H4 (cell line): Measurements from ENCODE around the gene SPECC1. TPM values are rescaled to one million over a fixed set of nuclear protein-coding genes. Genes with fewer than 3 reads are reported as not detected.
"Not testable (repeated sequence)": the region's sequence is repeated elsewhere in the genome, so short reads cannot be mapped to it uniquely, and the experiment has no call there.

Experiments used
- DNase-seq: peaks from one replicate; pipeline ENCODE4 v3.0.0-alpha.2; 2015; ENCODE audit warnings: low spot score
- total RNA-seq: library from RNA; depleted of rRNA; stranded (reverse); fragments of >200 nt; shearing (Covaris generic); gene quantifications from 2 replicates; pipeline ENCODE4 v1.2.3, GENCODE V29; 2014

The SPECC1 gene
- total RNA-seq, 1 experiment from 2014 or later, result 38.5 TPM

DNA sequence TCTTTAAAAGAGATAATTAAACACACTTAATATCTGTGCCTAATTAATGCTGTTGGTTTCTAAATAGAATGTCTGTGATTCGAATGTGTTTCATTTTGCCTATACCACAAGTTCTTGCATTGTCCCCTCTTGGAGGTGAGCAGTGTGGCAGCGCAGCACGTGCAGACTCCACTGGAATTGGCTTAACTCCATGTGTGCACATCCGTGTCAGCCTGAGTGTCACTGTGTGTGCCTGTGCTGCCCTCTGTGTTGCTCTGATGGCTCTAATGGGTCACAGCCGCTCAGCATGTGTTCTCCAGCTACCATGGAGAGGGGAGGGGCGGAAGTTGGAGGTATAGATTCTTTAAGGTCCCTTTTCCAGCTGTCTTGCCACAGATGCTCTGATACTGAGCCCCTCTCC, 226.6 kb downstream of the SPECC1 start:
- no peak for DNase-seq

DNA sequence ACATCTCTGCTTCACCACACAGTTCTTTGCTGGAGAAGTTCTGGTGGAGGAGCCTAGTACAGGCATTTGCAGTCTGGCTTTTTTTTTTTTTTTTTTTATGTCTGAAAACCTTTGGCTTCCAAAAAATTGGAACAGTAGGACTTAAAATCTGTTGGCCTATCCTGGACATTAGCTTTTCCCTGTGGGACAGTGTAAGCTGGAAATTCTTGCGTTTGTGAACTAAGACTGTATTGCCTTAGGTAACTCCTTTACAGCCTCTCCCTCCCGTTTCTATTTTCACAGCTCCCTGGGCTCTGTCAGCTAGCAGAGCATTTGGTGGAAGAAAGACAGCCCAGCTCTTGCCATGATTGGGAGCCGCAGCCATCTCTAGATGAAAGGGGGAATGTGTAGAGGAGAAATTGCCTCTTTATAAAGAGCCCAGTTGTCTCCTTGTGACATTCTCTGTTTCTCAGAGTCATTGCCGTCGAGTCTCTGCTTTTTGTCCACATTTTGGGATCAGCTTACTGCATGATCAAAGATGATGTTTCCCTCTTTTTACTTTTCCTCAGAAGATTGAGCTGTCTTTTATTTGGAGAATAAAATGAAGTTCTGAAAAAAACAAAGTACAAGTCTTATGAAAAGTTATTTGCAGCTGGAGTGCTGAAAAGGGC, 227.5 kb downstream of the SPECC1 start:
- DNase-seq, result no peak

DNA sequence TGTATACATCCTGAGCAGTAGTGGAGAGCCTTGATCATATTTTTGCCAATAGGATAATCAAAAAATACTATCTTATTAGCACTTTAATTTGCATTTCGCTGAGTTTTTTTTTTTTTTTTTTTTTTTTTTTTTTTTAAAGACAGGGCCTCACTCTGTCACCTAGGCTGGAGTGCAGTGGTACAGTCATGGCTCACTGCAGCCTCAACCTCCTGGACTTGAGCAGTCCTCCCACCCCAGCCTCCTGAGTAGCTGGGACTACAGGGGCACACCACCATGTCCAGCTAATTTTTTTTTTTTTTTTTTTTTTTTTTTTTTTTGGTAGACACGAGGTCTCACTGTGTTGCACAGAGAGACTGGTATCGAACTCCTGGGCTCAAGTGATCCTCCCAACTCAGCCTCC, 230.6 kb downstream of the SPECC1 start:
- DNase-seq, result not testable (repeated sequence)

DNA sequence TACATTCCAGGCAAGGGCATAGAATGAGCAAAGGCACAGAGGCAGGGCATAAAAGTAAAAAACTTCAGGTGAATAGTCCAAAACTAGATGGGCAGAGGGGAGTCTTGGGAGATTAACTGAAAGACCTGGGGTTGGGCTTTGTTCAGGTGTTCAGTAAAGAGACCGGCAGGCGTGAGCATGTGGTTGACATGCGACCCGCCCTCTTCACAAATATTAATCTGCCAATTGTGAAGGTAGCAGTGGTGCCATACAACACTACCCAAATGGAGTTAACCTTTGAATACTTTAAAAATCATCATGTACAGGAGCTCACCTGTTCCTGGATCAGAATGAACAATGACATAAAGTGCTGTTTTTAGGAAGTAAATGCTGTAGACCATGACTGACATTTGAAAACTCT, 232.7 kb downstream of the SPECC1 start:
- DNase-seq, result no peak

DNA sequence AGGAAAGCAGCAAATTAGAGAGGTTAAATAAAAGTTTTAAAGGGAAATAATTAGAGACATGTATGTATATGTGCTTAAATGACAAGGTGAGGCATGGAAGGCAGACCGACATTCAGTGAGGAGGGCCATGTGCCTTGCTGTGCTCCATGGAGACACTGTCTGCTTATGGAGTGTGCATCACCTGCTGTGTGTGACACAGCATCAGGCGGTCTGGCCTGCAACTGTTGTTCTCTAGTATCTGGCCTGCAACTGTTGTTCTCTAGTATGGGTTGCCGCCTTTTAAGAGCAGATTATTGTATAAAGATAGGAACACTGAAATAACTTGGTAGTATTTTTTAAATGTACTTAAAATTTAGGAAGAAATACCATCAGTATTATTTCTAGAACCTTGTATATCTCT, 233.1 kb downstream of the SPECC1 start:
- DNase-seq, result no peak

DNA sequence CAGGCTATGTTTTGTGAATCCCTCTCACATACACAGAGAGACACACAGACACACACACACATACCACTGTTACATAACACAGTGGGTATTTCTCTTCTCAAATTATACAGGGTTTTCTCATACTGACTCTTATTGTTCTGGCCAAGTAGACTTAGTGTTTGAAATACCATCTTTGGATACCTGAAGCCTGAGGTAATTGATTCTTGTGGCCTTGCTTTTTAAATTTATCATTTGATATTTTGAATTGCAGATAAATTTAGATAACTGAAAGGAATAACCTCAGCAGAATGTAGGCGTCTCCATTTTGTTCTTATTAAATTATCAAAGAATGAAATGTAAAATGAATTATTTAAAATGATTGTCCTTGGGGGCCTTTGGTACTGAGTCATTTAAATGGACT, 234.4 kb downstream of the SPECC1 start:
- DNase-seq, result no peak

DNA sequence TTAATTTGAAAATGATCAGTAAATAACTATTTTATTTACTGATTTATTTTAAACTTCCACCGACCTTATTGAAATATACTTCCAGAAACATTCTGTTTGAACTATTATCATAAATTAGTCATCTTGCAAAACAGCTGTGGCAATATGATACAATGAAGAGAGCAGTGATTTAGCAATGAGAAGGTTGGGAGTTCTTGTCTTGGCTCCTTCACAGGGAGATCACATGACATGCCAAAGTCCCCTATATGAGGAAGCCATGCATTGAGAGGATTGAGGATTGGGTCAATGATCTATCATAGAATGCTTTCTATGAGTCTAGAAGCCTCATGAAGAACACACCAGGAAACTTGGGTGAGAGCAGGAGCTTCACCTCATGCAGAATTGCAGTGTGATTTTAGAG, 235.5 kb downstream of the SPECC1 start:
- DNase-seq, result no peak

DNA sequence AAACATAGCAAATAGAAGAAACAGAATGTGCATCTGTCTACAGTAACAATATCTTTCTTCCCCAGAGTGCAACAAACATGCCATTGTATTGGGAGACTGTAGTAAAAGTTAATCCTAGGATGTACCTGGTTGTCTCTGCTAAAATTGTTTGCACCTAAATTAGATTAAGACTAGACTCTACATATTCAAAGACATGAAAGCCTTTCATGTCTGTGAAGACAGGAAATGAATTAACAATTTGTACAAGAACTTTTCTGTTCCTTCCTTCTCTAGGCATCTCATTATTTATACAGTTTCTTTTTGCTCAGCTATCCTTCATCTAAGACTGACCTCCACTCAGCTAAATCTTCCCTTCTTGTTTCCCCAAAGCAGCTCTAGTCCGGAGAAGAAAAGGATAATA, 237.5 kb downstream of the SPECC1 start:
- no peak for DNase-seq

DNA sequence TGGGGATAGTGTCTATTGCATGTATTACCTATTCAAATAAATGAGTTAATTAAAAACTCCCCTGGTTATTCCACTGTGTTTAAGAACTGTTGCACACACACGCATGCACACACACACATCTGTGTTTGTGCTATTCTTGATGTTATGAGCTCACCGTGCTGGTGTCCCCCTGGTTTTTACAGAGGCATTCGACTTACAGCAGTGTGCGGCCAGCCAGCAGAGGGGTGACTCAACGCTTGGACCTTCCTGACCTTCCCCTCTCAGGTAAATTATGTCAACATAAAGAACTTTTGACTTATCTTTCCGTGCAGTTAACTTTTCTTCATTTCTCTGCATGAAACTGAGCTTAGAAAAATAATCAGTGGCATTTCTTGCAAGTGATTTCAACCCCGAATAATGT, 244.2 kb downstream of the SPECC1 start:
- DNase-seq, result no peak

DNA sequence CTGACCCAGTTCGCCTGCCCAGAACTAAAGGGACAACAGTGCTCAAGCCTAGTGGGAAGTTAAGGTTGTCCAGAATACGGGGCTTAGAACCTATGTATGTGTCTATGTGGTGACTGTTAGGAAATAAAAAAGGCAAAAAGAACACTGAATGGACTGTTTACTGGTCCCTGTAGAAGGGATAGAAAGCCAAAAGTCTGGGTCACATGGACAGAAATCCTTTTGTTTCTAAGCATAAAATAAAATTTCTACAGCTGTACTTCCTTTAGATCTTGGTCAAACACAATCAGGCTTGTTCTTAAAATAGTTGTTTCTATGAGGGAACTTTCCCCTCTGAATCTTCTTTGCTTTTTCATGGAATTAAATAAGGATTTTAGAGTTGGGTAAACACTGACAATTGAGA, 245.4 kb downstream of the SPECC1 start:
- DNase-seq, result no peak

DNA sequence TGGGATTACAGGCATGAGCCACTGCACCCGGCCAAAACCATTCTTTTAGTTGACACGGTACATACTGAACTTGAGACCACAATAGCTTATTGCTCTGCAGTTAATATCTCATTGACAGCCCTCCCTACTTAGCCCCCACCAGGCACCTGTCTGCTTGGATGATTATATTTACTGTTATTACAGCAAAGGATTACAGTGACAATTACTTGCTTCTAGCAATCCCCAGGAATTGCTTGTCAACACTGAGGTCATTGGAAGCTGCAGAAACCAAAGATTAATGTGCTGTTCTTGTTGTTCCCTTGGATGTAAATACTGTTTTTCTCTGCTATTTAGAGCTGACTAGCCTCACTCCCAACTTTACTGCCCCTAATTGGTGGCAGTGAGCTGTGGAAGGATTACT, 247.0 kb downstream of the SPECC1 start:
- DNase-seq, result no peak

DNA sequence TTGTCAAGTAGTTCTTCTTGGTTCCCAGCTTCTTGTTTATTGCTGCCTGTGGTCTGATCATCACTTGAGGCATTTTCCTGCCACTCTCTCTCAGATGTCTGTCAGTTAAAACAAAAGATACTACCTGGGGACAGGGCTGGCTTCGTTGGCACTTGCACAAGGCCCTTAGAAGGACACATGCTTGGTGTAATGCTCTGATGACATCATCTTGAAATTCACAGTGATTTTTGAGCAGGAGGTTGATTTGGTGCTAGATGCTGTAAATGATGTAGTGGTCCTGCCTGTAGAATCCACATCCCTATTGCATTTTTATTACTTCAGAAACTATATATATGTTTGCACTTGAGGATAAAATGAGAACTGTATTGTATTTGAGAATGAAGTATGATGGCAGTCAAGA, 247.8 kb downstream of the SPECC1 start:
- DNase-seq, result no peak

DNA sequence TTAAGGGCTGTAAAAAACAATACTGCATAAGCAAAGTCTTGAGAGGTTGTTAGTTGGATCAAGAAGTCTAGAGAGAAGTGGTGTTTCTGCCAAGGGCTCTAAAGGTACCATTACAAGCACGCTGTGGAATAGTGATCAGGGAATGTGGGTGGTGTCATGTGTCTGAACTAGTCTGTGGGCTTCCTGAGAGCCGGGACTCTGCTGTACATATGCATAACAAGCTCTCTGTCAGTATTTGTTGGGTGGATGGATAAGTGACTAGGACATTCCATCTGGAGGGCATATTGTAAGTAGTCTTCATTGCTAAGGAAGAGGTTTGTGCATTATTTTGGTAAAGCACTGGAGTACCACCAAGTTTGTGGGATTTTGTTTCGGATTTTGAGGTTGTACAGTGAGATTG, 248.6 kb downstream of the SPECC1 start:
- DNase-seq, result no peak

DNA sequence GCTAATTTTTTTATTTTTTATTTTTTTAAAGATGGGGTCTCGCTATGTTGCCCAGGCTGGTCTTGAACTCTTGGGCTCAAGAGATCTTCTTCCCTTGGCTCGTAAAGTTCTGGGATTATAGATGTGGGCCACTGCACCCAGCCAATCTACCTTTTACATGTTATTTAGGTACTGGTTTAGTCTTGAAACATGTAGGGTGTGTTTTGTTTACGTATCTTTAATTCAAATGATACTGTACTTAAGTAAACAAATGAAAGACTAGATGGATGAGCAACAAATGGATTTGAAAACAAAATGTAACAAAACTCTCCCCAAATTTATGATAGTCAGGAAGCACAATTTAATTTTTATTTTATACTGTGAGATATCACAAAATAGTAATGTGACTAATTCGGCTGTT, 250.5 kb downstream of the SPECC1 start:
- DNase-seq, result no peak

DNA sequence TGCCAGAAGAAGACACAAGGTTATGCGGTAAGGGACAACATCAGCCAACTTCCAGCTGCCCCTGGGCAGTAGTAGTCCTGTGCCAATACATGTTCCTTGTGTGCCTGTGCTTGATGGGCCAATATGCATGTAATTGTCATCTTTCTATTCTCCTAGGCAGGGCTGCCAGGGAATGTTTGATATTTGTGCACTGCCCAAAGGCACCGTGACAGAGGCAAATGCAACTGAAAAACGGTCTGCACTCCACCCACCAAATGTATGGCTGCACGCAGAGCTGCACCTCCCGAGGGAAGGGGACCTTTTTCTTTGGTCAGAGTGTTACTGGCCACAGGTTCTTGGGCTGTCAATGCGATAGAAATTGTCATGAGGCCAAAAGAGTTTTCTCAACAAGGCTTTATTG, 251.1 kb downstream of the SPECC1 start:
- DNase-seq, result no peak

DNA sequence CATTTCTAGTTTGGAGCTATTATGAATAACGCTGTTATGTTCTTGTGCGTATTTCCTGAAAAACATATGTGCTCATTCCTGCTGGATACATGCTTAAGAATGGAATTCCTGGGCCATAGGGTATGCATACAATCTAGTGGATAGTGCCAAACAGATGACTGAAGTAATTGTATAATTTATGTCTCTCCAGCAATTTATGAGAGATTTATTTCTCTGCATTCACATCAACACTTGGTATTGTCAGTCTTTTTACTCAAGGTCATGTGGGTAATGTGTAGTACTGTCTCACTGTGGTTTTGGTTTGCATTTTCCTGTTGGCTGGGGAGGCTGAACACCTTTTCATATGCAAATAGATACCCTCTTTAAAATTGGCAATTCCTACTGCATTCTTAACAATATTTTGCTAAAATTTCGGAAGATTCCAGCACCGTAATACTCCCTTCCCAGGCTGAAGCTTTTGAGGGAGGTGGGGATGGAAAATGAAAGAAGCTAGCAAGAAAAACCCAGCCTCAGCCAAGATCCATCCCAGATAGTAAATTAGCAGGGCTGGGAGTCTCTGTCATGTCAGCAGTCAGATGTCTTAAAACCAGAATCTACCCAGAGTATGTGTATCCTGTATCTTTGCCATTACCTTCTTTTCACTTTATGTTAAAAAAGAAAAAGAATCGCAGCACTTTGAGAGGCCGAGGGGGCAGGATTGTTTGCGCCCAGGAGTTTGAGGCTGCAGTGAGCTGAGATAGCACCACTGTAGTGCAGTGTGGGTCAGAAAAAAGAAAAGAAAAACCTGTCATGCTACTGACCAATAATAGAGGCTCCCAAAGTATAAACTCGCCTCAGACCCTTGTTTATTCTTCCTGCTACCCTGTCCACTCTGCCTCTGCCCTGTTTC, 253.3 kb downstream of the SPECC1 start:
- no peak for DNase-seq

DNA sequence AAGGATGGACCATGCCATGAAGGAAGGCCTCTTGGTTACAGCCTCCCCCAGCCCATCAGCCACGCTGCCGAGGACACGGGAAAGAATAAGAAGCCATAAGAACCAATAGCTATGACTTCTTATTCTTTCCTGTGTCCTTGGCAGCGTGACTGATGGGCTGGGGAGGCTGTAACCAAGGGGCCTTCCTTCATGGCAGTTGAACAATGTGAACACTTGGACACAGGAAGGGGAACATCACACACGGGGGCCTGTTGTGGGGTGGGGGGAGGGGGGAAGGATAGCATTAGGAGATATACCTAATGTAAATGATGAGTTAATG, 253.9 kb downstream of the SPECC1 start:
- not testable (repeated sequence) for DNase-seq

DNA sequence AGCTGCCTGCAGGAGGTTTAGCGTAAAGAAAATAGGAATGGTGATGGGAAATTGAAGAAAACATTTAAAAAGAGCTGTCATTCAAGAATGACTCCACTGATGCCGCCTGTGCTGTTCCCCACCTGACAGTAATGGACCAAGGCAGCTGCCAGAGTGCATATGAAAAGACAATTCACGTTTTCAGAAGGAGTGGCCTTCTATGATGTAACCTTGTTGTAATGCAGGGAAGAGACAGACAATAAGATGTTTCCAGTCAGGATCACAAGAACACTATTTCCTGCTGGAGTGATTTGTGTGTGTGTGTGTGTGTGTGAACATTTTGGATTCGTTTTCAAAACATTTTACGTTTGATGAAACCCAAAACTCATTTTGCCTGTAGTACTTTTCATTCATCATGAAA, 254.4 kb downstream of the SPECC1 start:
- DNase-seq, result no peak

DNA sequence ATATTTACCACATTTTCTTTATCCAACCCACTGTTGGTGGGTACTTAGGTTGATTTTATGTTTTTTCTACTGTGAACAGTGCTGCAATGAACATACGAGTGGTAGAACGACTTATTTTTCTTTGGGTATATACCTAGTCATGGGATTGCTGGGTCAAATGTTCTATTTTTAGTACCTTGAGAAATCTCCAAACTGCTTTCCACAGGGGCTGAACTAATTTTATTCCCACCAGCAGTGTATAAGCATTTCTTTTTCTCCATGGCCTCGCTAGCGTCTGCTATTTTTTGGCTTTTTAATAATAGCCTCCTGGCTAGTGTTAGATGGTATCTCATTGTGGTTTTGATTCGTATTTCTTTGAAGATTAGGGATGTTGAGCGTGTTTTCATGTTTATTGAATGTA, 255.8 kb downstream of the SPECC1 start:
- DNase-seq, result no peak

DNA sequence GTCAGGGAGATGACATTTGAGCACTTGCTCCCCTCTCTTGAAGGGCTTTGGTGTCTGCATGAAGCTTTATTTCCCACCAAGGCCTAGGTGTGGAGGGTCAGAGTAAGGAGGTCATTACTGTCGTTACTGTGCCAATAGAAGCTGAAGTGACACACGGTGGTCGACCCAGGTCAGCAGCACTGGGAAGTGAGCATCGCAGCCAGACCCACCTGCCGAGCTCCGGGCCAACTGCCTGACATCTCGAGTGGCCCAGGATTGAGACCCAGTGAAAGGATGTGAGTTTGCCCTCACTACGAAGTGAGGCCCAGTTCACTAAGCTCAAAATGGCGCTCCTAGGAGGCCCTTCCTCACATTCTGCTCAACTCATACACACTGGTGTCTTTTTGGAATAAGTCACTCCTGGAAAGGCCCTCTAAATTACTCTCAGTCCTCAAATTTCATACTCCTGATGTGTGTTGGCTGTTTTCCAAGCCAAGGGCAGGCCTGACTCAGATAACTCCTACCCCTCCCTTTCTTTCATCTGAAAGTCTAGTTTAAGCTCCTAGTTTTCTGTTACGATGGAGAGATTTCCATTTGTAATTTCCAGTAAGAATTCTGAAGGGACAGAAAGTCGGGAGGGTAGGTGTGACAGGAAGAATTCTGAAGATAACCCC, 257.8 kb downstream of the SPECC1 start:
- DNase-seq, result peak; percentile 46

DNA sequence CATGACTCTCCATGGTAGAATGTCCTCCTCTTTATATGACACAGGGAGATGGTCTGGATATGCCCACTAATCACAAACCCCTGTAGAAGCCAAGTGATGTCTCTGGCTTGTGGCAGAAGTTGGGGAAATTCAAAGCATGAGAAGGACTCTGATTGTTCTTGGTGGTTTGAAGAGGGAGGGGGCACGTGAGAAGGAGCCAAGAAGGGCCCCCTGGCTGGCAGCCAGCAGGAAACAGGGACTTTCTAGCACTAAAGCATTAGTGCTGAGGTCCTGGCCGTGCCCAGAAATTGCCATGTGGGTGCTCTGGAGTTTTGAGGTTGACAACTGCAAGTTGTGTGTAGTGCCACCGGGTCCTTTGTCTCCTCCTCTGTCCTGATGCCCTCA, 258.3 kb downstream of the SPECC1 start:
- no peak for DNase-seq

DNA sequence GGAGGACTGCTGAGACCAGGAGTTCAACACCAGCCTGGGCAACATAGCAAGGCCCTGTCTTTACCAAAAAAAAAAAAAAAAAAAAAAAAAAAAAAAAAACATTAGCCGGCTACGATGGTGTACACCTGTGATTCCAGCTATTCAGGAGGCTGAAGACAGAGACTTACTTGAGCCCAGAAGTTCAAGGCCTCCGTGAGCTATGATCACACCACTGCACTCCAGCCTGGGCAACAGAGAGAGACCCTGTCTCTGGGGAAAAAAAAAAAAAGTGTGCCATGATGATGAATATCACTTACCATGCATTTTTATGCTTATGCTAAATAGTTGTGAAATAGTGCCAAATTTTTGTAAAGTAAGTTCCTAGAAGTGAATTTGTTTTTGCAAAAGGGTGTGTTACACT, 261.2 kb downstream of the SPECC1 start:
- no peak for DNase-seq

DNA sequence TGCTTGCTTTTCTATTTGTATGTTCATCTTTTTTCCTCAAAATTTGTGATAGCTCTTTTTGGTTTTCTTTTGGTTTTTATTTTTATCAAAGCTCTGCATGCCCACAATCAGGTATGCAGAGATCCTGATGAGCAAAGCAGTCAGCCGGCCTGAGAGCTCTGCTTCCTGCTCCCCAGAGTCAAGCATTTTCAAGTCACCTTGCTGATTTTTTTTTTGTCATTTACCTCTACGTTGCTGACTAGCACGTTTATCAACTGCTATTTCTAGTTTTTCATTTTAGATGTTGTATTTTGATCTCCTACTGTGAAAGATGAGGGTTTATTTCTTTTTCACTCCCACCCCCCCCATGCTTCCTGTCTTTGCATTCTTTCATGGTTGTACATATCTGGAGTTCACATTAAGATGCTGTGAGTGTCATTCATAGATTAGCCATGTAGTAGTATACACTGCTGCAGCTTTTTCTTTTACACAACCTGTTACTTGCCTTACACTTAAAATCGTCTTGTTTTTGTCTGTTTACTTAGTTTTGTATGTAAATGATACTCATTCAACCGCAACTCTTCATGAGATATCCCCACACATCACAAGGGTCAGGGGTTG, 262.0 kb downstream of the SPECC1 start:
- no peak for DNase-seq
